GM12873 (cell line): ENCODE data around the gene MMRN2.

Experiments used
- TF ChIP-seq, protein P1 (sequence below): IDR thresholded peaks from 2 replicates; pipeline ENCODE4 v1.5.1; 2012; ENCODE audit warnings: low read depth, mild to moderate bottlenecking, moderate library complexity, low read length, control low read depth; ENCODE audit not compliant: insufficient read depth; ENCODE audit errors: missing control alignments

Gene MMRN2

DNA sequence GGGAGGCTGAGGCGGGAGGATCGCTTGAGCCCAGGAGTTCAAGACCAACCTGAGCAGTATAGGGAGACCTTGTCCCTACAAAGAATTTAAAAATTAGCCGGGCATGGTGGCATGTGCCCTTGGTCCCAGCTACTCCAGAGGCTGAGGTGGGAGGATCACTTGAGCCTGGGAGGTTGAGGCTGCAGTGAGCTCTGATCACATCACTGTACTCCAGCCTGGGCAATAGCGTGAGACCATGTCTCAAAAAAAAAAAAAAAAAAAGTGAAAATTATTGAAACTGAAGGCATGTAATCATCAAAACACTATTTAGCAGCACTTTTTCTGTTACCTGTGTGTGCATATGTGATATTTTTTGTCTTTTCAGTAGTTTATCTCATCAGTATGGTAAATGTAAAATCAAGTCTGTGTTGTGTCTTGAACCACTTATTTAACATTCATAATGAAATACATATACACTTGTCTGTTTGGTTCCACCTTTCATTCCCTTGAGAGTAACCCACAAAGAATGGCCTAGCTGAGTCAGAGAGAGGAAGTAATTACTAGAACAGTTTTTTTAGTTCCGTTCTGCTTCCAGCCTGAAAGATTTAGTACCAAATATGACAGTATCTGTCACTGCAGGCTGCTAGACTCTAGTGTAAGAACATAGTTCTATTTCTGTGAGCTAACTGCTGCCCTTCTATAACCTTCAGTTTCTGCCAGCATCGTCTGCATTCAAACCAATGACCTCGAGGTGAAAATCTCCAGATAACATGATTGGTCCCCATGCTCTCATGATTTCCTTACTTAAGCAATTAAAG is 68.6 kb downstream of the MMRN2 start:
- TF ChIP-seq, protein P1, sequence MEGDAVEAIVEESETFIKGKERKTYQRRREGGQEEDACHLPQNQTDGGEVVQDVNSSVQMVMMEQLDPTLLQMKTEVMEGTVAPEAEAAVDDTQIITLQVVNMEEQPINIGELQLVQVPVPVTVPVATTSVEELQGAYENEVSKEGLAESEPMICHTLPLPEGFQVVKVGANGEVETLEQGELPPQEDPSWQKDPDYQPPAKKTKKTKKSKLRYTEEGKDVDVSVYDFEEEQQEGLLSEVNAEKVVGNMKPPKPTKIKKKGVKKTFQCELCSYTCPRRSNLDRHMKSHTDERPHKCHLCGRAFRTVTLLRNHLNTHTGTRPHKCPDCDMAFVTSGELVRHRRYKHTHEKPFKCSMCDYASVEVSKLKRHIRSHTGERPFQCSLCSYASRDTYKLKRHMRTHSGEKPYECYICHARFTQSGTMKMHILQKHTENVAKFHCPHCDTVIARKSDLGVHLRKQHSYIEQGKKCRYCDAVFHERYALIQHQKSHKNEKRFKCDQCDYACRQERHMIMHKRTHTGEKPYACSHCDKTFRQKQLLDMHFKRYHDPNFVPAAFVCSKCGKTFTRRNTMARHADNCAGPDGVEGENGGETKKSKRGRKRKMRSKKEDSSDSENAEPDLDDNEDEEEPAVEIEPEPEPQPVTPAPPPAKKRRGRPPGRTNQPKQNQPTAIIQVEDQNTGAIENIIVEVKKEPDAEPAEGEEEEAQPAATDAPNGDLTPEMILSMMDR, result no peak
